Heart right ventricle (tissue), 16 donors: Measurements from ENCODE around the gene ACOX3. TPM values are rescaled to one million over a fixed set of nuclear protein-coding genes. Genes with fewer than 3 reads are reported as not detected.

ENCODE experiments used
- ATAC-seq, 8 donors: fragments of 200-7000 bp; cut with Tn5 transposase; one replicate each; pipeline ENCODE4 v1.9.1; 2020; ENCODE audit warnings: mild to moderate bottlenecking in 8 of 8, moderate library complexity in 8 of 8, moderate number of reproducible peaks in 1 of 8
- DNase-seq, 2 donors: peaks; one replicate each; pipeline ENCODE4 v3.0.0-alpha.2; 2020
- H3K27ac ChIP-seq, 10 donors: fragments of 200-600 bp; sonication (generic) in 2 of 10; one replicate each; pipeline versions ENCODE4 v1.5.0 to v1.8.0; 2020 to 2022; ENCODE audit warnings: mild to moderate bottlenecking in 3 of 10
- H3K27me3 ChIP-seq, 7 donors: fragments of 200-600 bp; one replicate each; pipeline ENCODE4 v1.8.0; 2021 to 2022; ENCODE audit warnings: mild to moderate bottlenecking in 2 of 7
- H3K36me3 ChIP-seq, 9 donors: fragments of 200-600 bp; sonication (generic) in 1 of 9; one replicate each; pipeline versions ENCODE4 v1.5.0 to v1.8.0; 2020 to 2022; ENCODE audit warnings: mild to moderate bottlenecking in 2 of 9
- H3K4me1 ChIP-seq, 9 donors: fragments of 200-600 bp; sonication (generic) in 1 of 9; one replicate each; pipeline versions ENCODE4 v1.5.0 to v1.8.0; 2020 to 2022; ENCODE audit warnings: mild to moderate bottlenecking in 4 of 9
- H3K4me3 ChIP-seq, 10 donors: fragments of 200-600 bp; sonication (generic) in 2 of 10; one replicate each; pipeline versions ENCODE4 v1.5.0 to v1.8.0; 2020 to 2022; ENCODE audit warnings: mild to moderate bottlenecking in 7 of 10, moderate library complexity in 2 of 10
- H3K9me3 ChIP-seq, 11 donors: fragments of 200-600 bp in 10 of 11; sonication (generic) in 2 of 11; one replicate each; pipeline versions ENCODE4 v1.5.0 to v1.8.0; 2013 to 2022; ENCODE audit warnings: mild to moderate bottlenecking in 2 of 11, control low read depth in 1 of 11, moderate library complexity in 1 of 11
- CTCF ChIP-seq, 9 donors: fragments of 200-600 bp; sonication (generic) in 2 of 9; IDR thresholded peaks; one replicate each; pipeline versions ENCODE4 v1.5.0 to v1.8.0; 2021 to 2022; ENCODE audit warnings: antibody characterized with exemption in 9 of 9, mild to moderate bottlenecking in 5 of 9, moderate library complexity in 1 of 9
- WGBS, 2 donors: extraction: QIAGEN DNeasy Blood & Tissue Kit; methylation state at CpG; one replicate each; pipeline ENCODE4 v1.1.7; 2013; ENCODE audit warnings: inconsistent platforms in 1 of 2; 5-methylcytosine and 5-hydroxymethylcytosine counted together
- intact Hi-C, 10 donors: fragments of 100-400 bp; cut with DNase I; formaldehyde crosslinking; loops; one replicate each; pipeline versions ENCODE4 v1.11.1 to v1.14.2; 2022
- polyA plus RNA-seq, 2 donors: library from polyadenylated mRNA; stranded (reverse); fragments of 200-250 nt; gene quantifications; one replicate each; pipeline ENCODE4 v1.2.3, GENCODE V29; 2013
- total RNA-seq, 10 donors: library from RNA; stranded (reverse); fragmentation: NEBNext Ultra II Directional in 3 of 10; extraction: Animal tissue kit (Norgen Biotek cat#: 25700) in 3 of 10; gene quantifications; one replicate each; pipeline versions ENCODE4 v1.2.1 to v1.2.4, GENCODE V29; 2021 to 2023
- donor health status: Arrhythmogenic right ventricular cardiomyopathy.
- donor health status: ischemic (EF 13 %, LVEDD 7.1; RV severe dilation, severe dysfunction).
- donor health status: healthy with polysubstance abuse.
- donor health status: DM: no; HTN: yes; CAD: no.
- donor health status: DM: no; HTN: no; CAD: no.
- donor health status: ischemic (EF 25% LVEDD 6.9; RV normal size, moderate dysfunction).
- donor health status: ischemic (EF 25% LVEDD 5.7; RV mildly dilated, moderate dysfunction).
- donor health status: healthy.
- donor health status: DM: yes; HTN: yes; CAD: no.
- donor health status: Ischemic cardiomyopathy.
- donor health status: ischemic (EF 35%, LVEDD 5.7; RV mildly dilated, moderate dysfunction).
- donor health status: nonischemic (EF 11% LVEDD 7.7; RV severe dilation, severe dysfunction).
- donor health status: DM: yes; HTN: yes; CAD: no.
- donor health status: PGD.
- donor health status: ischemic (EF 29% LVEDD 5.4; RV normal size, mild dysfunction).
- donor health status: nonischemic (EF 23%, LVEDD 6.1; RV moderate dilation, normal function).

Gene ACOX3
- total and polyA plus RNA-seq, 12 donors: 17.9 to 28.9 (median 25.4) TPM

DNA sequence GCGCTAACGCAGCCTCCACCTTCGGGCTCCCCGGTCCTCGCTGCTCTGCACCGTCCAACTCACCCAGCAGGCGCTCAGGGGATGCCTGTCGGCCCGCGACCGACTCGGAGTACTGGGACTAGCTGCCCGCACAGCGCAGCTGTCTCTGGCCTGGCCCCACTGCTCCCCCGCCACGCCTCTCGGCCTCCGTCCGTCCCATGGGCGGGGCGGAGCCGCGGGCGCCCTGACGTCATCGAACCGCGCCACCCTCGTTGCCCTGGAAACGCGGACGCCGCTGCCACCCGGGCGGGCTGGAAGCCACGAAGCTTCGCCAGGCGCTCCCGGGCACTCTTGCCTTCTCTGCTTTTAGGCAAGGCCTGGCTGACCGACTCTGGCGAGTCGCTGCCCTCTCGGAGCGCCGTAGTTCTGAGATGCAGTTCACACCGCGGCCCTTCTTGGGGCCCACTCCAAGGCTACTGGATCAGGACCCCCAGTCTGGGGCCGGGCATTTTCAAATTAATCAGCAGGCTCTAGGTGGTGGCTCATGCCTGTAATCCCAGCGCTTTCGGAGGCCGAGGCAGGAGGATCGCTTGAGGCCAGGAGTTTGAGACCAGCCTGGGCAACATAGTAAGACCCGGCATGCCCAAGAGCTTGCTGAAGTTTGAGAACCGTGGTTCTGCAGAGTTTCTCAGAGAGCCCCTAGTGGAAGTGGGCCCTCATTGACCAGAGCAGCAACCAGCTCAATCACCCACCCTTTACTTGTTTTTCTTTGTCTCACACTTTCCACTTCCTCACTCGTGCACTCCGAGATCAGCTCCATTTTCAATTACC is 12.0 kb downstream of the ACOX3 start:
- peak in 1 of 9 donors; percentile 10 for TF ChIP-seq CTCF (IDR thresholded peaks at IDR 0.05)
- intact Hi-C loops: loop anchor here in 1 of 10 donors (1.0 kb wide), 1 partner anchor 12 kb away; the partner anchor contains the start of genes ACOX3 and TRMT44
- Histone ChIP-seq H3K4me1 (peaks cover 0 to 61% (median 42%) of the 10 kb centered on the region in 9 donors), H3K36me3 (peaks cover 0 to 11% (median 0%) of the 10 kb centered on the region in 9 donors), H3K4me3 (peak overlapping the region; percentile 62 to 99 (median 84)), H3K9me3 (no peaks in the 10 kb centered on the region), H3K27me3 (no peaks in the 10 kb centered on the region), H3K27ac (peak overlapping the region; percentile 67 to 94 (median 91))
- WGBS, 2 donors: 1 to 2% methylated on average over 56 of the region's 56 CpGs
- DNase-seq (peak; percentile 86 to 93), ATAC-seq (peak; percentile 97 to 98 (median 98))

DNA sequence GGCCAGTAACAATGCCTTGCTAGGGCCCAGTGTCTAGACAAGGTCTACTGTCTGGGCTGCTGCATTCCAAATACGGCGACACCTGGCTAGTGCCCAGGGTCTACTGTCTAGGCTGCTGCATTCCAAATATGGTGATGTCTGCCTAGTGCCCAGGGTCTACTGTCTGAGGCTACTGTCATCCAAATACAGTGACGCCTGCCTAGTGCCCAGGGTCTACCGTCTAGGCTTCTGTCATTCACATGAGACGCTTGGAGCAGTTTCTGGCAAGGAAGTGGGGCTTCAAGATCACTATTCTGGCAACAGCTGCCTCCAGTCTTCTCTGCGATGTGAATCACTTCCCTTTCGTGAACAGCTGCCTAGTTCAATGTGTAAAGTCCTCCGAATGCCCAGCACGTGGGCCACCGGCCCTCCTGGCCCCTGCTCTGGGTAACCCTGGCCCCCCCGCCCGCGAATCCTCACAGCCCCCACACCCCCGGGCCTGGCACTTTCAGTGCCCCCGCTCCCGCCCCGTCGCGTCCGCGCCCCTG is 12.7 kb downstream of the ACOX3 start:
- DNase-seq (peak in 1 of 2 donors; percentile 39), ATAC-seq (peak; percentile 57 to 83 (median 72))
- H3K36me3 ChIP-seq: peaks cover 0 to 11% (median 0%) of the 10 kb centered on the region in 9 donors
- H3K4me3 ChIP-seq: peak overlapping the region; percentile 62 to 99 (median 84)
- intact Hi-C loops: loop anchor here in 1 of 10 donors (1.0 kb wide), 1 partner anchor 12 kb away; the partner anchor contains the start of genes ACOX3 and TRMT44
- 1% methylated on average over 21 of the region's 21 CpGs for WGBS, 2 donors
- H3K27me3 ChIP-seq: no peaks in the 10 kb centered on the region
- H3K4me1 ChIP-seq: peaks cover 0 to 55% (median 39%) of the 10 kb centered on the region in 9 donors
- H3K27ac ChIP-seq: peak overlapping the region; percentile 67 to 94 (median 91)
- H3K9me3 ChIP-seq: no peaks in the 10 kb centered on the region
- no peak for TF ChIP-seq CTCF (IDR thresholded peaks at IDR 0.05)

- Histone ChIP-seq H3K4me3 (peak overlapping the region in 9 of 10 donors; percentile 62 to 99 (median 84)), H3K4me1 (peaks cover 0 to 54% (median 37%) of the 10 kb centered on the region in 9 donors), H3K27me3 (no peaks in the 10 kb centered on the region), H3K9me3 (no peaks in the 10 kb centered on the region), H3K27ac (peak overlapping the region in 6 of 10 donors; percentile 90 to 94 (median 91)), H3K36me3 (peaks cover 0 to 11% (median 0%) of the 10 kb centered on the region in 9 donors)
- no peak for TF ChIP-seq CTCF (IDR thresholded peaks at IDR 0.05)
- WGBS, 2 donors: 81 to 82% methylated on average over 17 of the region's 17 CpGs
- intact Hi-C loops: no loop called here
- DNase-seq (no peak), ATAC-seq (no peak)
These were observed 13.3 kb downstream of the ACOX3 start for GRCh38 chr4:8427262-8427661.

DNA sequence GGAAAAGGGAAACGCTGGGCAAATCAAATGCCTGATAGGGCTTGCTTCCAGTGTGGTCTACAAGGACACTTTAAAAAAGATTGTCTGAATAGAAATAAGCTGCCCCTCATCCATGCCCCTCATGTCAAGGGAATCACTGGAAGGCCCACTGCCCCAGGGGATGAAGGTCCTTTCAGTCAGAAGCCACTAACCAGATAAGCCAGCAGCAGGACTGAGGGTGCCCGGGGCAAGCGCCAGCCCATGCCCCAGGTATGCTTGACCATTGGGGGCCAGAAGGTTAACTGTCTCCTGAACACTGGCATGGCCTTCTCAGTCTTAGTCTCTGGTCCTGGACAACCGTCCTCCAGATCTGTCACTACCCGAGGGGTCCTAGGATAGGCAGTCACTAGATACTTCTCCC is 17.7 kb downstream of the ACOX3 start:
- Histone ChIP-seq H3K4me1 (peaks cover 0 to 54% (median 35%) of the 10 kb centered on the region in 9 donors), H3K36me3 (peaks cover 0 to 16% (median 0%) of the 10 kb centered on the region in 9 donors), H3K27ac (no peak overlapping the region), H3K4me3 (no peak overlapping the region), H3K27me3 (no peaks in the 10 kb centered on the region), H3K9me3 (no peaks in the 10 kb centered on the region)
- intact Hi-C loops: no loop called here
- TF ChIP-seq CTCF (IDR thresholded peaks at IDR 0.05): no peak
- ATAC-seq: no peak
- DNase-seq: no peak
- WGBS, 2 donors: 95% methylated on average over 5 of the region's 5 CpGs
